ENCODE measurements around the gene KRTAP3-1.
"Not testable (repeated sequence)": the region's sequence is repeated elsewhere in the genome, so short reads cannot be mapped to it uniquely, and the experiment has no call there.

DNA sequence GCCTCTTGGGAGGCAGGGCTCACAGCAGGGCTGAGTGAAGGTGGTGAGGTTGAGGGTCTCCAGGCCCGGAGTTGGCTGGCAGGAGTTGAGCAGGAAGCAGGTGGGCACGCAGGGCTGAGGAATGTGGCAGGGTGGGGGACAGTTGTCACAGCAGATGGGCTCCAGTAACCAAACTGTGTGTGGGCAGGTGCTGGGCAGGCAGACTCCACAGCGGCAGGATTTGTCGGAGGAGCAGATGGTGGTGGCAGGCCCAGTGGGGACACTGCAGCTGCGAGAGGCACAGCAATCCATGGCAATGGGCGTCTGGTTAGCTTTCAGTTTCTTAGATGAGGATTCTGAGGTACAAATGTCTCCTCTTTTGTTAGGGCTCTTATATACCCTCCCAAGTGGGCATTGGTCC, 9.4 kb downstream of the KRTAP3-1 start, which contains the start of gene KRTAP3-2:
- not testable (repeated sequence) for TF ChIP-seq CTCF (conservative IDR thresholded peaks at IDR 0.05; ENCODE audit: low read depth, low read length); EZH2phosphoT487 (IDR thresholded peaks at IDR 0.05; ENCODE audit: borderline replicate concordance, low read length); EZH2 (IDR thresholded peaks at IDR 0.05; ENCODE audit: low read length, unreplicated experiment)
